NT2/D1 (cell line): ENCODE measurements around the gene ADCY7.

Source experiments
- DNase-seq: peaks from one replicate; pipeline ENCODE4 v3.0.0-alpha.2; 2011; ENCODE audit warnings: low read depth, low spot score
- H3K27me3 ChIP-seq: 2 replicates; pipeline ENCODE4 v1.6.0; 2011; ENCODE audit warnings: mild to moderate bottlenecking; ENCODE audit not compliant: insufficient read length, insufficient read depth
- H3K36me3 ChIP-seq: 2 replicates; pipeline ENCODE4 v1.6.1; 2011; ENCODE audit warnings: mild to moderate bottlenecking, low read length, mixed read lengths; ENCODE audit not compliant: insufficient read depth, insufficient read length
- H3K4me1 ChIP-seq: 2 replicates; pipeline ENCODE4 v1.5.1; 2011; ENCODE audit not compliant: insufficient read depth, insufficient read length
- H3K4me3 ChIP-seq: 2 replicates; pipeline ENCODE4 v1.5.1; 2011; ENCODE audit warnings: low read depth; ENCODE audit not compliant: insufficient read length
- H3K9ac ChIP-seq: 2 replicates; pipeline ENCODE4 v1.6.0; 2011; ENCODE audit warnings: low read depth; ENCODE audit not compliant: insufficient read length
- H3K9me3 ChIP-seq: 2 replicates; pipeline ENCODE4 v1.5.1; 2011; ENCODE audit warnings: mild to moderate bottlenecking, low read length; ENCODE audit not compliant: insufficient read depth
- SUZ12 ChIP-seq: IDR thresholded peaks from 2 replicates; pipeline ENCODE4 v1.6.1; 2011; ENCODE audit not compliant: insufficient read length, insufficient read depth; ENCODE audit errors: extremely low read depth
- YY1 ChIP-seq: IDR thresholded peaks from 2 replicates; pipeline ENCODE4 v1.6.1; 2011; ENCODE audit not compliant: insufficient read length, insufficient read depth
- ZNF274 ChIP-seq: IDR thresholded peaks from 2 replicates; pipeline ENCODE4 v1.6.1; 2011; ENCODE audit warnings: mild to moderate bottlenecking, low read depth, low read length

ADCY7 gene

DNA sequence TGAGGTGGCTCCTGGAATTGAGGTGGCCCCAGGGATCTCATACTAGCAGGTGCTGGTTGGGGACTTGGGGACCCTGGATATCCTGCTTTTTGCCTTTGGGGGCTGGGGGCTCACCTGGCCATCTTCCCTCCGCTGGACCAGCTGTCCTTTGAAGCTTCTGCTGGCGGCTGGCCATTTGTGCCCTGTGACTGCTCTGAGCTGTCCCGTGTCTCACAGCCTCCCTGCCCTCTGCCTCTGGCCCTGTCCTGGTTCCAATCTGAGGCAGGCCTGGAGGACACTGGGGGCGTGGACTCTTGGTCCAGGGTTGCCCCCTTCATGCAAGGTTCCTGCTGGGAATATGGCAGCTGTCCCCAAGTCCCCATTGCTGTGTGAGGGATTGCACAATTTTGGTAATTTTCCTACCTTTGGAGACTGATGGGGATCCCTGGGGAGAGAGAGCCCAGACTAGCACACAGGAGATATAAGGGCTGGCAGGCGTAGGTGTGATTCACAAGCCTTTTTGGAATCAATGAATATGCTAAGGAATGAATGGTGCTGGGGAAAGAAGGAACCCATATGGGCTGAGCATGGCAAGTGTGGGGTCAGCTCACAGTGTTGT lies 19.2 kb downstream of the ADCY7 start:
- peaks cover 29% of the 10 kb centered on the region for H3K36me3 ChIP-seq
- no peak overlapping the region for H3K4me3 ChIP-seq
- H3K27me3 ChIP-seq, result no peaks in the 10 kb centered on the region
- TF ChIP-seq ZNF274, result no peak
- TF ChIP-seq SUZ12, result no peak
- TF ChIP-seq YY1, result no peak
- H3K4me1 ChIP-seq, result peaks cover 6% of the 10 kb centered on the region
- H3K9ac ChIP-seq, result no peak overlapping the region
- peaks cover 14% of the 10 kb centered on the region for H3K9me3 ChIP-seq
- no peak for DNase-seq

DNA sequence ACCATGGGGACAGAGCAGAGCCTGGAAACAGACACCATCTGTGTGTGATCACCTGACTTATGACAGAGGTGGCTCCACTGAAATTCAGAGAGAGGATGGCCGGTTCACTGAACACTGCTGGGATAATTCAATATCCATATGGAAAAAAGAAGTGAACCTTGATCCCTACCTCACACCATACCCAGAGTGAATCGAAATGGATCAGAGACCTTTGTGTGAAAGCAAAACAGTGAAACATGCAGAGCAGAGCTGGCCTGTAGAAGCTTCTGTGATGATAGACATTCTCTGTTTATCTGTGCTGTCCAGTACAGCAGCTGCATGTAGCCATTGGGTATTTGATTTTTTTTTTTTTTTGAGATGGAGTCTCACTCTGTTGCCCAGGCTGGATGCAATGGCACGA lies 20.3 kb downstream of the ADCY7 start:
- Histone ChIP-seq H3K27me3 (no peaks in the 10 kb centered on the region), H3K9me3 (peaks cover 14% of the 10 kb centered on the region), H3K36me3 (peaks cover 37% of the 10 kb centered on the region), H3K4me3 (no peak overlapping the region), H3K9ac (no peak overlapping the region), H3K4me1 (peaks cover 4% of the 10 kb centered on the region)
- DNase-seq, result no peak
- no peak for TF ChIP-seq SUZ12

DNA sequence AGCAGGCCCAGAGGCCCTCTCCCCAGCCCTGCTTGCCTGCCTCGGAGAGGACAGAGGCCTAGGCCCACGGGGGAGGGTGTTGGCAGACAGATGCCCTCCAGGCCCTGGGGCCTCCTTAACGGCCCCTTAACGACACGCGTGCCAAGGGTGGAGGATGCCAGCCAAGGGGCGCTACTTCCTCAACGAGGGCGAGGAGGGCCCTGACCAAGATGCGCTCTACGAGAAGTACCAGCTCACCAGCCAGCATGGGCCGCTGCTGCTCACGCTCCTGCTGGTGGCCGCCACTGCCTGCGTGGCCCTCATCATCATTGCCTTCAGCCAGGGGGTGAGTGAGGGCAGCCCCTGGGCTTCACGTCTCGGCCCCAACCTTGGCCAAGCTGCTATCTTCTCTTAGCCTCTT lies 21.7 kb downstream of the ADCY7 start:
- peaks cover 14% of the 10 kb centered on the region for H3K9me3 ChIP-seq
- H3K27me3 ChIP-seq, result no peaks in the 10 kb centered on the region
- TF ChIP-seq ZNF274, result no peak
- TF ChIP-seq YY1, result no peak
- TF ChIP-seq SUZ12, result no peak
- H3K4me3 ChIP-seq, result no peak overlapping the region
- DNase-seq, result no peak
- no peaks in the 10 kb centered on the region for H3K4me1 ChIP-seq
- peaks cover 47% of the 10 kb centered on the region for H3K36me3 ChIP-seq
- H3K9ac ChIP-seq, result no peak overlapping the region

DNA sequence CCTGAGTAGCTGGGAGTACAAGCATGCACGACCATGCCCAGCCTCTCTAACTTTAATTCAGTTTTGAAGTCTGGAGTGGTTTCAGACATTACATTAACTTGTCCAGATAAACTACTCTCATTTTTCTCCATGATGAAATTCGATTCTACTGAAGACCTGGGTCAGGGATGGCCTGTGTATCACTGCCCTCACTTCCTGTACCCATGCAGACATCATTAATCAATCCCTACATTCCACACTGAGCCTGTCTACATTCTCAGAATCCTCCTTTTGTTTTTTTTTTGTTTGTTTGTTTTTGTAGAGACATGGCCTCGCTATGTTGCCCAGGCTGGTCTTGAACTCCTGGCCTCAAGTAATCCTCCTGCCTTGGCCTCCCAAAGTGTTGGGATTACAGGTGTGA lies 22.6 kb downstream of the ADCY7 start:
- no peak for TF ChIP-seq YY1
- no peak for TF ChIP-seq SUZ12
- no peak for TF ChIP-seq ZNF274
- Histone ChIP-seq H3K4me3 (no peak overlapping the region), H3K9me3 (peaks cover 14% of the 10 kb centered on the region), H3K4me1 (no peaks in the 10 kb centered on the region), H3K36me3 (peaks cover 56% of the 10 kb centered on the region), H3K9ac (no peak overlapping the region), H3K27me3 (no peaks in the 10 kb centered on the region)
- no peak for DNase-seq

DNA sequence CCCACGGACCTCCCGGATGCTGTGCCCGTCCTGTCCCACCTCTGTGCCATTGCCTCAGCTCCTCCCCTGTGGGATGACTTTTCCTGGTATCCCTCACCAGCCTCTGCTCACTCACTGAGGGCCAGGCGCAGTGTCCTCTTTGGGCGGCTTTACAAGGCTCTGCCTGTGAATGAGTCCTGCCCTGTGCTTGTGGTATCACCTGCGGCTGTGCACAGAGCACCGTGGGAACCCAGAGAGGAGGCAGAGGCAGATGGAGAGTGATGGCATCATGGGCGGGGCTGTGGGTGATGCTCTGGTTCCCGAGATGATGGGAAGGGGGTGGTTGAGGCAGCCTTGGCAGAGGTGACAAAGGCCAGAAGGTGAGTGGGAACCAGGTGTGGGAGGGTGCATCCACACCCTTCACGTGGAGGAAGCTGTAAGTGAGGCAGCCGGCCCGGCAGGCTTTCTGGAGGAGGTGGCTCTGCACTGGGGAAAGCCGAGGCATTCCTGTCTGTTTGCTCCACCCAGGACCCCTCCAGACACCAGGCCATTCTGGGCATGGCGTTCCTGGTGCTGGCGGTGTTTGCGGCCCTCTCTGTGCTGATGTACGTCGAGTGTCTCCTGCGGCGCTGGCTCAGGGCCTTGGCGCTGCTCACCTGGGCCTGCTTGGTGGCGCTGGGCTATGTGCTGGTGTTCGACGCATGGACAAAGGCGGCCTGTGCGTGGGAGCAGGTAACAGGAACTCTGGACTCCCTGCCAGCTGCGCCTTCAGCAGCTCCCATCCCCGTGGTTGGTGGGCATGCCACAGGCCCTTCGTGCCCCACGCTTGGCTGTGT lies 23.8 kb downstream of the ADCY7 start:
- Histone ChIP-seq H3K4me3 (no peak overlapping the region), H3K9me3 (peaks cover 14% of the 10 kb centered on the region), H3K36me3 (peaks cover 67% of the 10 kb centered on the region), H3K9ac (no peak overlapping the region), H3K27me3 (no peaks in the 10 kb centered on the region), H3K4me1 (no peaks in the 10 kb centered on the region)
- no peak for DNase-seq
- no peak for TF ChIP-seq SUZ12
- no peak for TF ChIP-seq ZNF274
- TF ChIP-seq YY1, result no peak

DNA sequence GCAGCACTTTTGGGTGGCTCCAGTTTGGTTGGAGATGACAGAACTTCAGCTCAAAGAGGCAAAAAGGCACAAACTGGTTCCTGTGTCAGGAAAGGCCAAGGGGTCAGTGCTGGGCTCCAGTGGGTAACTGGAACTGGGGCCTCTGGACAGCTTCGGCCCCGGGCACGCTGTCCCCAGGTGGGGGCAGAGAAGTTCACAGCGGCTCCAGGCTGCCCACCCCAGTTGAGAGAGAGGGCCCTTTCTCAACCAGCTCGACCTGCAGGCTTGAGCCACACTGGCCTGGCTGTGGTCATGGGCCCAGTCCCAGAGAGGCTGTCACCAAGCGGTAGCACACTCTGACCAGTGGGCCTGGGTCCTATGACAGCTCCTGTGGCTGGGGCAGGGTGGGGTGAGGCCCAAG lies 24.5 kb downstream of the ADCY7 start:
- H3K36me3 ChIP-seq, result peaks cover 73% of the 10 kb centered on the region

DNA sequence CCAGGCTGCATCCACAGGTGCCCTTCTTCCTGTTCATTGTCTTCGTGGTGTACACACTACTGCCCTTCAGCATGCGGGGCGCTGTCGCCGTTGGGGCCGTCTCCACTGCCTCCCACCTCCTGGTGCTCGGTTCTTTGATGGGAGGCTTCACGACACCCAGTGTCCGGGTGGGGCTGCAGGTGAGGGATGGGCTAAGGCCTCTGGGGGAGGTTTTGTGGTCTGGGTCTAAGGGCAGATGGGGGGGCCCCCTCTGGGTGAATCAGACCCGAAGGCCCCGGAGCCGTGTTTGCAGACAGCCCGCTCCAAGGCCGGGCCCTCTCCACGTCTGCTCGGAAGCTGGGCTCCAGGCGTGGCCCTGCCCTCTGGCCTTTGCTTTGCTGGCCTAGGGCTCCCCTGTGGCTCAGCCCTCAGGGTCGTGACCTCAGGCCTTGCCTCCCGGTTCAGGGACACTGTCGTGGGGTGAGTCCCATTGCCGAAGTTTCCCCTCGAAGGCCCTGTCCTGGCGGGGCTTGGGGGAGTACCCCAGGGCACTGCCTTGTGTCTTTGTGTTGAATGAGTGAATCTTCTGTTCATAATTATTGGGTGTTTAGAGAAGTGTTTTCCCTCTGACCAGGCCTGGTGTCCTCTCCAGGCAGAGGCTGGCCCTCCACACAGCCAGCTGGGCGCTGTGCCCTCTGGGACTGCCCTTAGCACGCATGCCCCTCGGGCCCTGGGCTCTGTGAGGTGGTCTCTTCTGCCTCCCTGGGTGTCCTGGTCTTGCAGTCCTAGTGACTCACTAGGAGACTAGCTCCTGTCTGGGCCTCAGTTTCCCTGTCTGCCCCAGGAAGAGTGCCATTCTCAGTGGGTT lies 25.6 kb downstream of the ADCY7 start:
- Histone ChIP-seq H3K27me3 (no peaks in the 10 kb centered on the region), H3K4me1 (no peaks in the 10 kb centered on the region), H3K9me3 (peaks cover 3% of the 10 kb centered on the region; the same call in 1 of the 2 replicates), H3K36me3 (peaks cover 72% of the 10 kb centered on the region), H3K4me3 (no peak overlapping the region), H3K9ac (peak overlapping the region; percentile 17)
- DNase-seq, result no peak
- TF ChIP-seq SUZ12 (no peak), YY1 (no peak), ZNF274 (no peak)

More for the DNA sequence above, 24.5 kb downstream of the ADCY7 start:
- Histone ChIP-seq H3K9ac (no peak overlapping the region), H3K4me1 (no peaks in the 10 kb centered on the region), H3K27me3 (no peaks in the 10 kb centered on the region), H3K4me3 (no peak overlapping the region), H3K9me3 (peaks cover 14% of the 10 kb centered on the region)
- TF ChIP-seq SUZ12 (no peak), ZNF274 (no peak), YY1 (no peak)
- no peak for DNase-seq
